GM10266 (cell line): Measurements from ENCODE around the gene SEPTIN1.

Experiments used
- DNase-seq: peaks from one replicate; pipeline ENCODE4 v3.0.0; 2012; ENCODE audit errors: extremely low spot score
- CTCF ChIP-seq: IDR thresholded peaks from 2 replicates; pipeline ENCODE4 v1.5.1; 2012; ENCODE audit warnings: mild to moderate bottlenecking, low read depth; ENCODE audit not compliant: control insufficient read depth, insufficient read depth; ENCODE audit errors: missing control alignments

The SEPTIN1 gene

GRCh38 chr16:30355144-30355953, 27.0 kb downstream of the SEPTIN1 start, which contains the start of gene CD2BP2:
Gene CD2BP2, minus strand, starts transcription at chr16:30355308. Its CDS starts 627 bp downstream, at chr16:30354681.
- TF ChIP-seq CTCF, result no peak
- peak; percentile 93 for DNase-seq

- no peak for DNase-seq
- TF ChIP-seq CTCF, result no peak
These were observed 27.8 kb downstream of the SEPTIN1 start for GRCh38 chr16:30354423-30355143.

GRCh38 chr16:30353438-30354129, 28.8 kb downstream of the SEPTIN1 start:
- no peak for DNase-seq
- TF ChIP-seq CTCF, result no peak

- no peak for TF ChIP-seq CTCF
These were observed 29.6 kb downstream of the SEPTIN1 start for GRCh38 chr16:30352488-30353401.

GRCh38 chr16:30351586-30352419, 30.6 kb downstream of the SEPTIN1 start:
- DNase-seq, result no peak
- no peak for TF ChIP-seq CTCF

More at GRCh38 chr16:30352488-30353401, 29.6 kb downstream of the SEPTIN1 start:
- DNase-seq, result no peak

GRCh38 chr16:30351001-30351441, 31.3 kb downstream of the SEPTIN1 start:
- no peak for DNase-seq
- TF ChIP-seq CTCF, result no peak
